ENCODE data around the gene C1orf159.

The C1orf159 gene

GRCh38 chr1:1134300-1134970 lies 18.5 kb upstream of the C1orf159 start:
- no peak for DNase-seq (ENCODE audit: low read depth)
- H3K4me3 ChIP-seq (ENCODE audit: low read depth, low read length): no peak overlapping the region

GRCh38 chr1:1132956-1133750 lies 17.3 kb upstream of the C1orf159 start:
- DNase-seq (ENCODE audit: low read depth): no peak

GRCh38 chr1:1132042-1132950 lies 16.4 kb upstream of the C1orf159 start:
- DNase-seq (ENCODE audit: low read depth): no peak
- no peak overlapping the region for H3K4me3 ChIP-seq (ENCODE audit: low read depth, low read length)

More at GRCh38 chr1:1132956-1133750, 17.3 kb upstream of the C1orf159 start:
- H3K4me3 ChIP-seq (ENCODE audit: low read depth, low read length): no peak overlapping the region

GRCh38 chr1:1130206-1131120 lies 14.6 kb upstream of the C1orf159 start:
- H3K4me3 ChIP-seq (ENCODE audit: low read depth, low read length): no peak overlapping the region
- DNase-seq (ENCODE audit: low read depth): no peak

GRCh38 chr1:1129381-1129821 lies 13.5 kb upstream of the C1orf159 start:
- no peak overlapping the region for H3K4me3 ChIP-seq (ENCODE audit: low read depth, low read length)
- DNase-seq (ENCODE audit: low read depth): no peak

GRCh38 chr1:1128454-1129139 lies 12.7 kb upstream of the C1orf159 start:
- no peak for DNase-seq (ENCODE audit: low read depth)
- H3K4me3 ChIP-seq (ENCODE audit: low read depth, low read length): no peak overlapping the region

GRCh38 chr1:1127551-1128451 lies 11.9 kb upstream of the C1orf159 start:
- DNase-seq (ENCODE audit: low read depth): no peak
- H3K4me3 ChIP-seq (ENCODE audit: low read depth, low read length): no peak overlapping the region

- no peak overlapping the region for H3K4me3 ChIP-seq (ENCODE audit: low read depth, low read length)
- no peak for DNase-seq (ENCODE audit: low read depth)
These were observed 10.1 kb upstream of the C1orf159 start for GRCh38 chr1:1125945-1126344.

GRCh38 chr1:1124786-1125642 lies 9.1 kb upstream of the C1orf159 start:
- no peak for DNase-seq (ENCODE audit: low read depth)
- H3K4me3 ChIP-seq (ENCODE audit: low read depth, low read length): no peak overlapping the region

- DNase-seq (ENCODE audit: low read depth): no peak
- H3K4me3 ChIP-seq (ENCODE audit: low read depth, low read length): no peak overlapping the region
These were observed 8.6 kb upstream of the C1orf159 start for GRCh38 chr1:1124508-1124785.

- no peak for DNase-seq (ENCODE audit: low read depth)
These were observed 8.0 kb upstream of the C1orf159 start for GRCh38 chr1:1123581-1124507.

GRCh38 chr1:1122981-1123480 lies 7.1 kb upstream of the C1orf159 start:
- no peak overlapping the region for H3K4me3 ChIP-seq (ENCODE audit: low read depth, low read length)
- no peak for DNase-seq (ENCODE audit: low read depth)

More at GRCh38 chr1:1123581-1124507, 8.0 kb upstream of the C1orf159 start:
- no peak overlapping the region for H3K4me3 ChIP-seq (ENCODE audit: low read depth, low read length)

GRCh38 chr1:1122078-1122811 lies 6.4 kb upstream of the C1orf159 start:
- H3K4me3 ChIP-seq (ENCODE audit: low read depth, low read length): peak overlapping the region; percentile 22

GRCh38 chr1:1121611-1122077 lies 5.8 kb upstream of the C1orf159 start:
- DNase-seq (ENCODE audit: low read depth): no peak
- peak overlapping the region; percentile 22 for H3K4me3 ChIP-seq (ENCODE audit: low read depth, low read length)

More at GRCh38 chr1:1122078-1122811, 6.4 kb upstream of the C1orf159 start:
- DNase-seq (ENCODE audit: low read depth): no peak

All from skeletal muscle cell (primary cell).